HepG2 (cell line): Measurements from ENCODE around the gene NISCH.

Experiments
- ATM ChIP-seq: fragments of 450-650 bp; IDR thresholded peaks from 2 replicates; pipeline ENCODE4 v1.7.1; 2017; ENCODE audit warnings: mild to moderate bottlenecking, borderline replicate concordance
- MAFK ChIP-seq, 2 experiments: IDR thresholded peaks in 1 of 2; conservative IDR thresholded peaks in 1 of 2; 2 replicates each; pipeline ENCODE4 v1.6.1; 2011; ENCODE audit warnings: improper control_type of control experiment in 2 of 2, low read length in 2 of 2
- MTF2 ChIP-seq: sonication (generic); formaldehyde crosslinking; IDR thresholded peaks from 2 replicates; pipeline ENCODE4 v1.5.0; 2020; ENCODE audit warnings: missing genetic modification reagents, borderline replicate concordance
- PHF21A ChIP-seq: sonication (generic); formaldehyde crosslinking; IDR thresholded peaks from 2 replicates; pipeline ENCODE4 v1.5.0; 2020; ENCODE audit warnings: mild to moderate bottlenecking, missing genetic modification reagents
- SRSF4 ChIP-seq: fragments of 200-400 bp; formaldehyde crosslinking; IDR thresholded peaks from one replicate; pipeline ENCODE4 v1.6.1; 2018; ENCODE audit warnings: mild to moderate bottlenecking, low read depth, low read length, moderate library complexity; ENCODE audit not compliant: poor library complexity, severe bottlenecking

DNA sequence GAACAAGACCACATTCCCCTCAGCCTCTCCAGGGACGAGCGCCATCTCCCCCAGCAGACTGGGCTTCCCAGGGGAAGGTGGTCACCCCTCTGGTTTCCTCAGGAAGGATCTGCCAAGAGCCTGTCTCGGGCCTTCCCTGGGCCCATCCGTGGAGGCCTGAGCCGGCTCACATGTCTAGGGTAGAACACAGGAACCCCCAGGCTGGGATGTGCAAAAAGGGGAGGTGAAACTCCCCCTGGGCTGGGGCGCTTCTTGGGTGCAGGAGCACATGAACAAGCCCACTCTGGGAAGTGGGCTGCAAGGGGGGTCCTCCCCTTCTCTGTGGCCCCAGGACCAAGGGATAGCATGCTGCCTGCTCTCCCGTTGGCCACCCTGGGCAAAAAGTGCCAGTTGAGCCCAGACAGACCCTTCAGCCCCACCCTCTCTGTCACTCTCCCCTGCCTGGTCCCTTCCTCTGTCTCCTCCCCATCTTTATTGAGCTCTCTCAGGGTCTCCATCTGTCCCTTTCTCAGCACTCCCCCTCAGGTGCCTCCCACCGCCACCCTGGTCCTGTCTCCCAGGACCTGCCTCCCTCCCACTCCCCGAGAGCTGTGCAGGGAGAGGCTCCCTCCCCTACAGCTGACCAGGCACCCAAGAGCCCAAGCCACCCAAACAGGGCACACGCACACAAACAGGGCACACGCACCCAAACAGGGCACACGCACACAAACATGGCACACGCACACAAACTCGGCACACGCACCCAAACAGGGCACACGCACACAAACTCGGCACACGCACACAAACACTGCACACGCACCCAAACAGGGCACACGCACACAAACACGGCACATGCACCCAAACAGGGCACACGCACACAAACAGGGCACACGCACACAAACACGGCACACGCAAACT lies 11.4 kb upstream of the NISCH start:
- TF ChIP-seq MTF2 (no peak), SRSF4 (no peak), PHF21A (CRISPR knock-in tag) (no peak), ATM (no peak), MAFK (conservative IDR thresholded peaks at IDR 0.05 in 1 of 2, IDR thresholded peaks at IDR 0.05 in 1 of 2; ENCODE audit: low read length in 2 of 2) (no peak)
